HepG2 (cell line): ENCODE data around the gene EIF4G3. TPM values are rescaled to one million over a fixed set of nuclear protein-coding genes. Genes with fewer than 3 reads are reported as not detected.

Source experiments
- ATF7-NPFF ChIP-seq: sonication (generic); formaldehyde crosslinking; IDR thresholded peaks from 2 replicates; pipeline ENCODE4 v1.8.1; 2023; ENCODE audit warnings: mild to moderate bottlenecking, low read depth, missing genetic modification reagents, moderate library complexity
- IKZF1 ChIP-seq: fragments of 450-650 bp; IDR thresholded peaks from 2 replicates; pipeline ENCODE4 v1.7.1; 2016
- MEF2D ChIP-seq: sonication (generic); formaldehyde crosslinking; IDR thresholded peaks from 2 replicates; pipeline ENCODE4 v1.5.1; 2020; ENCODE audit warnings: mild to moderate bottlenecking, missing genetic modification reagents
- PPARG ChIP-seq: conservative IDR thresholded peaks from 2 replicates; pipeline ENCODE4 v1.6.1; 2016; ENCODE audit warnings: missing biosample characterization, missing genetic modification reagents
- STAT5B ChIP-seq: sonication (generic); formaldehyde crosslinking; IDR thresholded peaks from 2 replicates; pipeline ENCODE4 v1.4.0; 2020; ENCODE audit warnings: missing genetic modification reagents
- ZBTB7A ChIP-seq: sonication (generic); formaldehyde crosslinking; IDR thresholded peaks from 2 replicates; pipeline ENCODE4 v1.8.0; 2022; ENCODE audit warnings: mild to moderate bottlenecking, missing genetic modification reagents
- ZNF644 ChIP-seq: IDR thresholded peaks from 2 replicates; pipeline ENCODE4 v1.6.1; 2016; ENCODE audit warnings: low read depth
- polyA plus RNA-seq, 8 experiments: library from polyadenylated mRNA; depleted of rRNA in 3 of 8; stranded (reverse) in 7 of 8; unstranded in 1 of 8; fragments of >200 nt; fragmentation: Illumina TruSeq in 4 of 8; extraction: Trizol in 4 of 8; gene quantifications; 2 replicates each; pipeline versions ENCODE4 v1.2.1 to v1.2.3, GENCODE V29; 2011 to 2016; ENCODE audit warnings: low read depth in 4 of 8, missing spikeins in 1 of 8, mixed read lengths in 1 of 8; ENCODE audit not compliant: insufficient read depth in 1 of 8
- total RNA-seq, 5 experiments: library from RNA; depleted of rRNA; stranded (reverse); fragments of >200 nt; fragmentation: Illumina TruSeq; extraction: Trizol; gene quantifications; 2 replicates each; pipeline ENCODE4 v1.2.3, GENCODE V29; 2016; ENCODE audit warnings: low read depth in 1 of 5
- TF ChIP-seq, protein P1 (sequence below), 2 experiments: fragments of 450-650 bp in 1 of 2; sonication (generic) in 1 of 2; formaldehyde crosslinking in 1 of 2; IDR thresholded peaks; 2 replicates each; pipeline versions ENCODE4 v1.6.1 to v1.8.0; 2016 to 2022; ENCODE audit warnings: antibody characterized with exemption in 1 of 2, mild to moderate bottlenecking in 1 of 2, missing genetic modification reagents in 1 of 2
- TF ChIP-seq, protein P2 (sequence below): IDR thresholded peaks from 2 replicates; pipeline ENCODE4 v1.6.1; 2012; ENCODE audit warnings: low read depth, low read length, improper control_type of control experiment
- TF ChIP-seq, protein P3 (sequence below): sonication (generic); formaldehyde crosslinking; IDR thresholded peaks from 2 replicates; pipeline ENCODE4 v1.5.0; 2020; ENCODE audit warnings: missing genetic modification reagents, mild to moderate bottlenecking, borderline replicate concordance
- TF ChIP-seq, protein P4 (sequence below): sonication (generic); formaldehyde crosslinking; IDR thresholded peaks from 2 replicates; pipeline ENCODE4 v1.4.0; 2020; ENCODE audit warnings: missing genetic modification reagents, borderline replicate concordance

Gene EIF4G3
- total and polyA plus RNA-seq, 2 of the 13 experiments (the other 11 are each of a cell fraction or from before 2014, with no cell fraction given): 22.2 to 27.6 TPM

DNA sequence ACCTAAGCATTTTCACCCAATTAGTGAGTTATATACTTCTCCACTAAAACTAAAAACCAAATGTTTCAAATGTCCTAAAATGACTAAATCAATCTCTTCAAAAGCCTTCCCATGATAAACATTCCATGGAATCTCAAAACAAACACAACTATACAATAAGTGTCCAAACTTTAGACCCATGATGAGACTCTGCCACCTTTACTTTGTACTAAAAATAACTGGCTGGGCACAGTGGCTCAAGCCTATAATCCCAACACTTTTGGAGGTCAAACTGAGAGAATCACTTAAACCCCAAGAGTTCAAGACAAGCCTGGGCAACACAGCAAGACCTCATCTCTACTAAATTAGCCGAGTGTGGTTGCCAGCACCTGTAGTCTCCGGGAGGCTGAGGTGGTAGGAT, 87.4 kb downstream of the EIF4G3 start (continued):
- TF ChIP-seq, protein P1, sequence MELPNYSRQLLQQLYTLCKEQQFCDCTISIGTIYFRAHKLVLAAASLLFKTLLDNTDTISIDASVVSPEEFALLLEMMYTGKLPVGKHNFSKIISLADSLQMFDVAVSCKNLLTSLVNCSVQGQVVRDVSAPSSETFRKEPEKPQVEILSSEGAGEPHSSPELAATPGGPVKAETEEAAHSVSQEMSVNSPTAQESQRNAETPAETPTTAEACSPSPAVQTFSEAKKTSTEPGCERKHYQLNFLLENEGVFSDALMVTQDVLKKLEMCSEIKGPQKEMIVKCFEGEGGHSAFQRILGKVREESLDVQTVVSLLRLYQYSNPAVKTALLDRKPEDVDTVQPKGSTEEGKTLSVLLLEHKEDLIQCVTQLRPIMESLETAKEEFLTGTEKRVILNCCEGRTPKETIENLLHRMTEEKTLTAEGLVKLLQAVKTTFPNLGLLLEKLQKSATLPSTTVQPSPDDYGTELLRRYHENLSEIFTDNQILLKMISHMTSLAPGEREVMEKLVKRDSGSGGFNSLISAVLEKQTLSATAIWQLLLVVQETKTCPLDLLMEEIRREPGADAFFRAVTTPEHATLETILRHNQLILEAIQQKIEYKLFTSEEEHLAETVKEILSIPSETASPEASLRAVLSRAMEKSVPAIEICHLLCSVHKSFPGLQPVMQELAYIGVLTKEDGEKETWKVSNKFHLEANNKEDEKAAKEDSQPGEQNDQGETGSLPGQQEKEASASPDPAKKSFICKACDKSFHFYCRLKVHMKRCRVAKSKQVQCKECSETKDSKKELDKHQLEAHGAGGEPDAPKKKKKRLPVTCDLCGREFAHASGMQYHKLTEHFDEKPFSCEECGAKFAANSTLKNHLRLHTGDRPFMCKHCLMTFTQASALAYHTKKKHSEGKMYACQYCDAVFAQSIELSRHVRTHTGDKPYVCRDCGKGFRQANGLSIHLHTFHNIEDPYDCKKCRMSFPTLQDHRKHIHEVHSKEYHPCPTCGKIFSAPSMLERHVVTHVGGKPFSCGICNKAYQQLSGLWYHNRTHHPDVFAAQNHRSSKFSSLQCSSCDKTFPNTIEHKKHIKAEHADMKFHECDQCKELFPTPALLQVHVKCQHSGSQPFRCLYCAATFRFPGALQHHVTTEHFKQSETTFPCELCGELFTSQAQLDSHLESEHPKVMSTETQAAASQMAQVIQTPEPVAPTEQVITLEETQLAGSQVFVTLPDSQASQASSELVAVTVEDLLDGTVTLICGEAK (IDR thresholded peaks at IDR 0.05): no peak
- TF ChIP-seq, protein P1 (CRISPR knock-in tag; IDR thresholded peaks at IDR 0.05): no peak
- TF ChIP-seq, protein P2, sequence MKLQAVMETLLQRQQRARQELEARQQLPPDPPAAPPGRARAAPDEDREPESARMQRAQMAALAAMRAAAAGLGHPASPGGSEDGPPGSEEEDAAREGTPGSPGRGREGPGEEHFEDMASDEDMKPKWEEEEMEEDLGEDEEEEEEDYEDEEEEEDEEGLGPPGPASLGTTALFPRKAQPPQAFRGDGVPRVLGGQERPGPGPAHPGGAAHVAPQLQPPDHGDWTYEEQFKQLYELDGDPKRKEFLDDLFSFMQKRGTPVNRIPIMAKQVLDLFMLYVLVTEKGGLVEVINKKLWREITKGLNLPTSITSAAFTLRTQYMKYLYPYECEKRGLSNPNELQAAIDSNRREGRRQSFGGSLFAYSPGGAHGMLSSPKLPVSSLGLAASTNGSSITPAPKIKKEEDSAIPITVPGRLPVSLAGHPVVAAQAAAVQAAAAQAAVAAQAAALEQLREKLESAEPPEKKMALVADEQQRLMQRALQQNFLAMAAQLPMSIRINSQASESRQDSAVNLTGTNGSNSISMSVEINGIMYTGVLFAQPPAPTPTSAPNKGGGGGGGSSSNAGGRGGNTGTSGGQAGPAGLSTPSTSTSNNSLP: 0 out of 2 replicates have a peak, but pooled peaks have one; percentile 17
- TF ChIP-seq ZBTB7A (CRISPR knock-in tag) (no peak), MEF2D (peak; percentile 93), ZNF644 (0 out of 2 replicates have a peak, but pooled peaks have one; percentile 26), PPARG (CRISPR knock-in tag) (0 out of 2 replicates have a peak, but pooled peaks have one; percentile 13), STAT5B (CRISPR knock-in tag) (no peak), ATF7-NPFF (CRISPR knock-in tag) (no peak), IKZF1 (no peak)
- TF ChIP-seq, protein P3, sequence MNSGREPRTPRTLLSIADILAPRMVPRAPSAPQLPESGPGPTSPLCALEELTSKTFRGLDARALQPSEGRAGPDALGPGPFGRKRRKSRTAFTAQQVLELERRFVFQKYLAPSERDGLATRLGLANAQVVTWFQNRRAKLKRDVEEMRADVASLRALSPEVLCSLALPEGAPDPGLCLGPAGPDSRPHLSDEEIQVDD (CRISPR knock-in tag): no peak
- TF ChIP-seq, protein P4, sequence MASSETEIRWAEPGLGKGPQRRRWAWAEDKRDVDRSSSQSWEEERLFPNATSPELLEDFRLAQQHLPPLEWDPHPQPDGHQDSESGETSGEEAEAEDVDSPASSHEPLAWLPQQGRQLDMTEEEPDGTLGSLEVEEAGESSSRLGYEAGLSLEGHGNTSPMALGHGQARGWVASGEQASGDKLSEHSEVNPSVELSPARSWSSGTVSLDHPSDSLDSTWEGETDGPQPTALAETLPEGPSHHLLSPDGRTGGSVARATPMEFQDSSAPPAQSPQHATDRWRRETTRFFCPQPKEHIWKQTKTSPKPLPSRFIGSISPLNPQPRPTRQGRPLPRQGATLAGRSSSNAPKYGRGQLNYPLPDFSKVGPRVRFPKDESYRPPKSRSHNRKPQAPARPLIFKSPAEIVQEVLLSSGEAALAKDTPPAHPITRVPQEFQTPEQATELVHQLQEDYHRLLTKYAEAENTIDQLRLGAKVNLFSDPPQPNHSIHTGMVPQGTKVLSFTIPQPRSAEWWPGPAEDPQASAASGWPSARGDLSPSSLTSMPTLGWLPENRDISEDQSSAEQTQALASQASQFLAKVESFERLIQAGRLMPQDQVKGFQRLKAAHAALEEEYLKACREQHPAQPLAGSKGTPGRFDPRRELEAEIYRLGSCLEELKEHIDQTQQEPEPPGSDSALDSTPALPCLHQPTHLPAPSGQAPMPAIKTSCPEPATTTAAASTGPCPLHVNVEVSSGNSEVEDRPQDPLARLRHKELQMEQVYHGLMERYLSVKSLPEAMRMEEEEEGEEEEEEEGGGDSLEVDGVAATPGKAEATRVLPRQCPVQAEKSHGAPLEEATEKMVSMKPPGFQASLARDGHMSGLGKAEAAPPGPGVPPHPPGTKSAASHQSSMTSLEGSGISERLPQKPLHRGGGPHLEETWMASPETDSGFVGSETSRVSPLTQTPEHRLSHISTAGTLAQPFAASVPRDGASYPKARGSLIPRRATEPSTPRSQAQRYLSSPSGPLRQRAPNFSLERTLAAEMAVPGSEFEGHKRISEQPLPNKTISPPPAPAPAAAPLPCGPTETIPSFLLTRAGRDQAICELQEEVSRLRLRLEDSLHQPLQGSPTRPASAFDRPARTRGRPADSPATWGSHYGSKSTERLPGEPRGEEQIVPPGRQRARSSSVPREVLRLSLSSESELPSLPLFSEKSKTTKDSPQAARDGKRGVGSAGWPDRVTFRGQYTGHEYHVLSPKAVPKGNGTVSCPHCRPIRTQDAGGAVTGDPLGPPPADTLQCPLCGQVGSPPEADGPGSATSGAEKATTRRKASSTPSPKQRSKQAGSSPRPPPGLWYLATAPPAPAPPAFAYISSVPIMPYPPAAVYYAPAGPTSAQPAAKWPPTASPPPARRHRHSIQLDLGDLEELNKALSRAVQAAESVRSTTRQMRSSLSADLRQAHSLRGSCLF: no peak
